Transverse colon (tissue), 4 donors: ENCODE data around the gene MYZAP.

ENCODE experiments used
- EP300 ChIP-seq: sonication (generic); formaldehyde crosslinking; IDR thresholded peaks from one replicate; pipeline ENCODE4 v1.6.1; 2017; ENCODE audit warnings: antibody characterized with exemption, low read depth
- POLR2A ChIP-seq: fragments of 450-650 bp; IDR thresholded peaks from one replicate; pipeline ENCODE4 v1.6.1; 2016; ENCODE audit warnings: antibody characterized with exemption, mild to moderate bottlenecking, moderate library complexity
- POLR2AphosphoS5 ChIP-seq, 3 donors: sonication (generic); formaldehyde crosslinking; IDR thresholded peaks; one replicate each; pipeline ENCODE4 v1.6.1; 2016; ENCODE audit warnings: antibody characterized with exemption in 3 of 3
- TF ChIP-seq, protein P1 (sequence below), 5 experiments: fragments of 200-600 bp in 3 of 5; fragments of 450-650 bp in 2 of 5; sonication (generic) in 3 of 5; IDR thresholded peaks; 1 replicate in 2 of 5; 2 replicates in 3 of 5; pipeline ENCODE4 v1.5.1; 2016 to 2017; ENCODE audit warnings: antibody characterized with exemption in 5 of 5, inconsistent platforms in 3 of 5, mild to moderate bottlenecking in 2 of 5, moderate library complexity in 1 of 5

DNA sequence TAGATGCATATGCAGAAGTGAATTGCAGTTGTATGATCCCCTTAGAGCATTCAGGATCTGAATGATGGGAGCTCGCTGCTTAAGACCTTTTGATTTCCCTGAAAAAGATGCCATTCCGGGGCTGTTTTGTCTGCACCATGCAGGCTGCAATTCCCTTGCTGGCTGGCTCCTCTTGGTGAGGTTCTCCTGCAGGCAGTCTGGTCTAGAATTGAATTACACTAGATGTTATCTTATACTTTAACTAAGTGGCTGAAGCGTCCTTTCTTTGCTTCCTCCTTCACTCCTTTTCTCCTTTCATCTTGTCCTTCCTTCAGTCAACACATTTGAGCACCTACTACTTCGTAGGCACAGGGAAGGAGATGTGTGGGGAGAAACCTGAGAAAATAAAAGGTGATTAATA, 18.6 kb upstream of the MYZAP start:
- TF ChIP-seq, protein P1, sequence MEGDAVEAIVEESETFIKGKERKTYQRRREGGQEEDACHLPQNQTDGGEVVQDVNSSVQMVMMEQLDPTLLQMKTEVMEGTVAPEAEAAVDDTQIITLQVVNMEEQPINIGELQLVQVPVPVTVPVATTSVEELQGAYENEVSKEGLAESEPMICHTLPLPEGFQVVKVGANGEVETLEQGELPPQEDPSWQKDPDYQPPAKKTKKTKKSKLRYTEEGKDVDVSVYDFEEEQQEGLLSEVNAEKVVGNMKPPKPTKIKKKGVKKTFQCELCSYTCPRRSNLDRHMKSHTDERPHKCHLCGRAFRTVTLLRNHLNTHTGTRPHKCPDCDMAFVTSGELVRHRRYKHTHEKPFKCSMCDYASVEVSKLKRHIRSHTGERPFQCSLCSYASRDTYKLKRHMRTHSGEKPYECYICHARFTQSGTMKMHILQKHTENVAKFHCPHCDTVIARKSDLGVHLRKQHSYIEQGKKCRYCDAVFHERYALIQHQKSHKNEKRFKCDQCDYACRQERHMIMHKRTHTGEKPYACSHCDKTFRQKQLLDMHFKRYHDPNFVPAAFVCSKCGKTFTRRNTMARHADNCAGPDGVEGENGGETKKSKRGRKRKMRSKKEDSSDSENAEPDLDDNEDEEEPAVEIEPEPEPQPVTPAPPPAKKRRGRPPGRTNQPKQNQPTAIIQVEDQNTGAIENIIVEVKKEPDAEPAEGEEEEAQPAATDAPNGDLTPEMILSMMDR (IDR thresholded peaks at IDR 0.05) = no peak
- TF ChIP-seq POLR2A = no peak
- TF ChIP-seq EP300 = no peak
- TF ChIP-seq POLR2AphosphoS5 (IDR thresholded peaks at IDR 0.05) = no peak
